Measurements from ENCODE around the gene RAD52.

RAD52 gene

GRCh38 chr12:990661-991349 lies 41.3 kb upstream of the RAD52 start, which contains the start of gene ERC1:
TSS of gene ERC1 (plus strand) at chr12:991223. CDS start at chr12:1027904, 36,681 bp downstream.
- DNase-seq (ENCODE audit: low read depth): peak; percentile 89
- H3K4me3 ChIP-seq (ENCODE audit: low read depth, low read length): peak within 1 kb of the TSS; percentile 85
- TF ChIP-seq CTCF (conservative IDR thresholded peaks at IDR 0.05; ENCODE audit: low read depth, low read length): no peak

DNA sequence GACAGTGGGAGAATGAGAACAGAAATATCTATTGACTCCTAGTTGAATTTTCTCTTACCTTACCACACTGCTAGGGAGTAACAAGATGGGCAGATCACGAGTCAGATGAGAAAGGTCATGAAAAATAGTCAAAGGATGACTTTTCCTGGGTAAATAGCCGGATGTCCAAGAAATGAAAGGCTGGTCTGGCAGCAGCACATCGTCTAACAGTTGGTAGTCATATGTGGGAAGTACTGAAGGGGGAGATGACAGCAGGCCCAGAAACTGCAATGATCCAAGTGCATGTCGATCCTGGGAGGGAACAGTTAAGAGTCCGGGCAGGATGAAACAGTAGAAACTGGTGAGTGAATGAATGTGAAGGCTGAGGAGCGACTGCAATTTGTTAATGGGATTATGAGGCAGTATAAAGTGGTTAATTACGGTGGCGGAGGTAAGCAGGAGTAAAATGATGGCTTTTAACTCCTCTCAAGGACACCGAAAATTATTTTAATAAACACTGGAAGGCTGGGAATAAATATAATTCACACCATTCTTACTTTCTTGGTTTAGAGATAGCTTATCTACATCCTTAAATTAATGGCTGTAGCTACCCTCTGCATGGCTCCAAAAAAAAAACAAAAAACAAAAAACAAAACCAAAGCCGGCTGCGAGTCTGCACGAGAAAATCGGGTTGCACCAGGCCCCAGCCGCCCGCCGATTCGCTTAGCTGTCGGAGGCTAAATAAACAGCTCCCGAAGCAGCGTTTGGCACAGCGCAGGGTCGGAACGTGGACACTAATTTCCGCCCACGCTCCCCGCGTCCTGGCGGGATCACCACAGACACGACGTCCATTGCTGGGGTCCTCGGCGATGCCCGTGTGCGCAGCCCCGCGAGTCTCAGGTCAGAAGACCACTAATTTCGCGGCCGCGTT lies 40.5 kb upstream of the RAD52 start:
- DNase-seq (ENCODE audit: low read depth): peak; percentile 85
- H3K4me3 ChIP-seq (ENCODE audit: low read depth, low read length): peak overlapping the region; percentile 85
- peak; percentile 41 for TF ChIP-seq CTCF (conservative IDR thresholded peaks at IDR 0.05; ENCODE audit: low read depth, low read length)

GRCh38 chr12:989051-989450 lies 39.6 kb upstream of the RAD52 start:
- DNase-seq (ENCODE audit: low read depth): no peak
- TF ChIP-seq CTCF (conservative IDR thresholded peaks at IDR 0.05; ENCODE audit: low read depth, low read length): no peak
- peak overlapping the region; percentile 12 for H3K4me3 ChIP-seq (ENCODE audit: low read depth, low read length)

- no peak for TF ChIP-seq CTCF (conservative IDR thresholded peaks at IDR 0.05; ENCODE audit: low read depth, low read length)
- no peak overlapping the region for H3K4me3 ChIP-seq (ENCODE audit: low read depth, low read length)
- DNase-seq (ENCODE audit: low read depth): peak; percentile 34
Observed at GRCh38 chr12:988646-989045, 39.2 kb upstream of the RAD52 start.

- TF ChIP-seq CTCF (conservative IDR thresholded peaks at IDR 0.05; ENCODE audit: low read depth, low read length): no peak
- H3K4me3 ChIP-seq (ENCODE audit: low read depth, low read length): no peak overlapping the region
- DNase-seq (ENCODE audit: low read depth): no peak
Observed at GRCh38 chr12:981961-982360, 32.5 kb upstream of the RAD52 start.

DNA sequence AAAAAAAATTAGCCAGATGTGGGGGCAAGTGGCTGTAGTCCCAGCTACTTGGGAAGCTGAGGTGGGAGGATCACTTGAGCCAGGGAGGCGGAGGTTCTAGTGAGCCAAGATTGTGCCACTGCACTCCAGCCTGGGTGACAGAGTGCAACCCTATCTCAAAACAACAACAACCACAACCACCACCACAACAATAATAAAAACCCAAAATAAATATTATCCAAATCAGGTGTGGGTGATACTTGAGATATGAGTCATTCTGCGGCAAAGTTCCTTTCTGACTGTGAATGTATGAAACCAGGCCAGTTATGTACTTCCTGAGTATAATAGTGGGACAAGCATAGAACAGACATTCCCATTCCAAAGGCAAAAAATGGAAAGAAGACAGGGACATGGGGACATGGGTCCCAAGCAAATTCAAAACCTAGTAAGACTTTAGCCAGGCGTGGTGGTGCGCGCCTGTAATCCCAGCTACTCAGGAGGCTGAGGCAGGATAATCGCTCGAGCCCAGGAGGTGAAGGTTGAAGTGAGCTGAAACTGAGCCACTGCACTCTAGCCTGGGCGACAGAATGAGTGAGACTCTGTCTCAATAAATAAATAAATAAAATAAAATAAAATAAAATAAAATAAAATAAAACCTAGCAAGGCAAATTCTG lies 31.8 kb upstream of the RAD52 start:
- no peak for TF ChIP-seq CTCF (conservative IDR thresholded peaks at IDR 0.05; ENCODE audit: low read depth, low read length)
- DNase-seq (ENCODE audit: low read depth): peak; percentile 55
- no peak overlapping the region for H3K4me3 ChIP-seq (ENCODE audit: low read depth, low read length)

Measured in choroid plexus epithelial cell (primary cell).